HPDE6-E6E7 (cell line): Measurements from ENCODE around the gene ZNF677.
"Not testable (repeated sequence)": the region's sequence is repeated elsewhere in the genome, so short reads cannot be mapped to it uniquely, and the experiment has no call there.

Experiments
- DNase-seq: peaks from one replicate; pipeline ENCODE4 v3.0.0; 2011; ENCODE audit warnings: missing footprints; ENCODE audit errors: extremely low spot score

Gene ZNF677

DNA sequence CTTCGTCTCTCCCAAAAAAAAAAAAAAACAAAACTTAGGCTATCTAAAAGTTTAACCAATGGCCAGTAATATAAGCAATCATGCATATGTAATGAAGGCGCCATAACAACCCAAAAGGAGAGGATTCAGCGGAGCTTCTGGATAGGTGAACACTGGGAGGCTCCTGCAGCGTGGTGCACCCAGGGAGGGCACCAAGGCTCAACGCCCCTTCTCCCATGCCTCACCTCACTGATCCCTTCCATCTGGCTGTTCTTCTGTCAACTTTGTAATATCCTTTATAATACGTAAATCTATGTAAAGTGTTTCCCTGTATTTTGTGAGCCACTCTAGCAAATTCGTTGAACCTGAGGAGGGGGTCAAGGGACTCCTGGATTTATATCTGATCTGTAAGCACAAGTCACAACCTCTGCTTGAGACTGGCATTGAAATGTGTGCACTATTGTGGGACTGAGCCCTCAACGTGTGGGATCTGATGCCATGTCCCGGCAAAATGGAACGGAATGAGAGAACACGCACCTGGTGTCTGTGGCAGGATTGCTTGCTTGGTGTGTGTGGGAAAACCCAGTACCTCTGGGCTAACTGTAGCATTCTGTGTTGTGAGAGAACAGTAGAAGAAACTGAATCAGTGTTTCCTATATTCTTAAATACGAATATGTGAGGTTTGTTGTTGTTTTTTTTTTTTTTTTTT, 61.0 kb downstream of the ZNF677 start:
- no peak for DNase-seq

DNA sequence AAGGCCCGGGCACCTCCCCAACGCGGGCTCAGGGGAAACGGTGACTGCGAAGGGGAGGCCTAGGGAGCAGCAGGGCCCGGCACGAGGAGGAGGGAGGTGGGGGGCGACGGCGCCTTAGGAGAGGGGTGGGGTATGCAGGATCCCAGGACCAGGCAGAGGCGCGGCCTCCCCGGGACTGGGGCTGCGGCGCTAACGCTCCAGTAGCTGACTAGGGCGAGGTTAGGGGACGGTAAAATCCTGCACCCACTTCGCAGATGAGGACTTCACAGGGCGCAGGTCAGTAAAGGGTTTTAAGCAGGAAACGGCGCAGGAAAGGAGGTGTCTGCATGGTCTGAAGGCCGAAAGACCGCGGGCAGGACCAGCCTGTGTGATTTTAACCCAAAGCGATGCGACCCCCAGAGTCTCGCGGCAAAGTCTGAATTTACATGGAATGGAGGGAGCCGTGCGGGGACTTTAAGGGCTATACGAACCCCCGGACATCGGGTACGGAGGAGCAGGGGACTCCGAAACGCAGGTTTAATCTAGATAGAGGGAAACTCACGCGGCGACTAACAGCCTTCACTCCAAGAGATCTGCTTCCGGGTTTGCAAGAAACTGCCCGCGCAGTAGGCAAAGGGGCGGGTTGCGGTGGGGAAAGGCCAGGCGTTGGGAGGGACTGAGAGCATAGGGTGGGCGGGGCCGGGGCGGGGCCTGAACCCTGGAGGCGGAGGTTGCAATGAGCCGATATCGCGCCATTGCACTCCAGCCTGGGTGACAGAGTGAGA, 61.7 kb downstream of the ZNF677 start, which contains the start of gene ZNF665:
ZNF665 (minus strand) TSS at position 588 of the 764 bp plus-strand sequence. CDS start 10,460 bp downstream, outside the sequence.
- peak; percentile 76 for DNase-seq

DNA sequence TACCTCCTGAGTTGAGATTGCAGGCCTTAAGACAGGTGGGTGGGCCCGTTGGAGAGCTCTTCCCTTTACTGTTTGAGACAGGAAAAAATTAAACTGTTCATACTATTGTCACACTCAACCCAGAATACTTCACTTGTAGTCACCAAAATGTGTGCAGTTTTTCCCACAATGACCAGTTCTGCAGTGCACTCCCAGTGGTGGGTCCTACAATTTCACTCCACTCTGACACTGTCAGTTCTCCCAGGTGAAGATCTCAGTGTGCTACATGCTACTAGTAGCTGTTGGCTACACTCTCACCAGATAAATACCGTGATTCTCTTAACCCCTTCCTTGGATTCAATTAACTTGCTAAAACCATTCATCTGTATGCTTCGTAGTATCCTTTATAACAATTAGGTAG, 64.4 kb downstream of the ZNF677 start:
- DNase-seq: no peak

DNA sequence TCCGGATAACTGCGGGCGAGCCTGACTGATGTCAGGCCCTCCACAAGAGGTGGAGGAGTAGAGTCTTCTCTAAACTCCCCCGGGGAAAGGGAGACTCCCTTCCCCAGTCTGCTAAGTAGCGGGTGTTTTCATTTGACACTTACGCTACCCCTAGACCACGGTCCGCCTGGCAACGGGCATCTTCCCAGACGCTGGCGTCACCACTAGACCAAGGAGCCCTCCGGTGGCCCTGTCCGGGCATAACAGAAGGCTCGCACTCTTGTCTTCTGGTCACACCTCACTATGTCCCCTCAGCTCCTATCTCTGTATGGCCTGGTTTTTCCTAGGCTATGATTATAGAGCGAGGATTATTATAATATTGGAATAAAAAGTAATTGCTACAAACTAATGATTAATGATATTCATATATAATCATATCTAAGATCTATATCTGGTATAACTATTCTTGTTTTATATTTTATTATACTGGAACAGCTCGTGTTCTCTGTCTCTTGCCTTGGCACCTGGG, 64.9 kb downstream of the ZNF677 start:
- DNase-seq: not testable (repeated sequence)
